ENCODE measurements around the gene PDGFD.

The PDGFD gene

GRCh38 chr11:104164028-104164520, at the start of gene PDGFD:
TSS of gene PDGFD (minus strand) at chr11:104164147.
- TF ChIP-seq CTCF (IDR thresholded peaks at IDR 0.05; ENCODE audit: low read depth, low read length), result peak; percentile 53
- peak; percentile 41 for DNase-seq (ENCODE audit: extremely low read depth, low read depth)

GRCh38 chr11:104206936-104207335, 43.0 kb upstream of the PDGFD start:
- TF ChIP-seq CTCF (IDR thresholded peaks at IDR 0.05; ENCODE audit: low read depth, low read length), result no peak
- DNase-seq (ENCODE audit: extremely low read depth, low read depth), result no peak

- no peak for DNase-seq (ENCODE audit: extremely low read depth, low read depth)
- no peak for TF ChIP-seq CTCF (IDR thresholded peaks at IDR 0.05; ENCODE audit: low read depth, low read length)
Observed at GRCh38 chr11:104205838-104206237, 41.9 kb upstream of the PDGFD start.

- no peak for TF ChIP-seq CTCF (IDR thresholded peaks at IDR 0.05; ENCODE audit: low read depth, low read length)
- no peak for DNase-seq (ENCODE audit: extremely low read depth, low read depth)
Observed at GRCh38 chr11:104200688-104201087, 36.7 kb upstream of the PDGFD start.

- no peak for DNase-seq (ENCODE audit: extremely low read depth, low read depth)
- TF ChIP-seq CTCF (IDR thresholded peaks at IDR 0.05; ENCODE audit: low read depth, low read length), result no peak
Observed at GRCh38 chr11:104199053-104199452, 35.1 kb upstream of the PDGFD start.

GRCh38 chr11:104198576-104198975, 34.6 kb upstream of the PDGFD start:
- no peak for DNase-seq (ENCODE audit: extremely low read depth, low read depth)
- no peak for TF ChIP-seq CTCF (IDR thresholded peaks at IDR 0.05; ENCODE audit: low read depth, low read length)

- TF ChIP-seq CTCF (IDR thresholded peaks at IDR 0.05; ENCODE audit: low read depth, low read length), result no peak
- DNase-seq (ENCODE audit: extremely low read depth, low read depth), result no peak
Observed at GRCh38 chr11:104191124-104191523, 27.2 kb upstream of the PDGFD start.
